Endothelial cell of umbilical vein (primary cell): ENCODE measurements around the gene EMB. TPM values are rescaled to one million over a fixed set of nuclear protein-coding genes. Genes with fewer than 3 reads are reported as not detected.
"Not testable (repeated sequence)": the region's sequence is repeated elsewhere in the genome, so short reads cannot be mapped to it uniquely, and the experiment has no call there.

ENCODE experiments used
- BruUV-seq: library from RNA; stranded (reverse); fragments of 400-500 nt; replicated peaks from 2 replicates; lab custom pipeline; 2021; lab: Mats Ljungman, UMichigan
- CTCF ChIA-PET: fragments of 300-600, 350-600 bp; sonication (Branson Sonifier 250); formaldehyde crosslinking; loops from one replicate; lab custom pipeline; 2021; ENCODE audit warnings: antibody characterized with exemption, inconsistent platforms; lab: Charles Lee
- POLR2A ChIA-PET: fragments of 300-600, 350-600 bp; sonication (Branson Sonifier 250); formaldehyde crosslinking; loops from one replicate; lab custom pipeline; 2021; ENCODE audit warnings: antibody characterized with exemption, inconsistent platforms; lab: Charles Lee
- DNase-seq: peaks from one replicate; pipeline ENCODE4 v3.0.0-alpha.2; 2011; ENCODE audit warnings: low read depth, low spot score
- FAIRE-seq: peaks from 2 replicates; lab custom pipeline; 2011; peaks lifted over from hg19 to GRCh38; lab: Jason Lieb, UNC
- H2AFZ ChIP-seq: 2 replicates; pipeline ENCODE4 v1.6.0; 2012; ENCODE audit warnings: low read depth, low read length, control low read depth, inconsistent platforms
- H3K27ac ChIP-seq: 2 replicates; pipeline ENCODE4 v1.5.1; 2011; ENCODE audit warnings: low read depth, mild to moderate bottlenecking, control low read depth, low read length, moderate library complexity; ENCODE audit not compliant: insufficient read depth
- H3K27me3 ChIP-seq, 2 experiments: 2 replicates each; pipeline versions ENCODE4 v1.6.0 to v1.6.1; 2011; ENCODE audit warnings: low read length in 2 of 2, mixed read lengths in 1 of 2; ENCODE audit not compliant: control insufficient read depth in 2 of 2, insufficient read depth in 2 of 2
- H3K36me3 ChIP-seq, 2 experiments: 2 replicates in 1 of 2; 3 replicates in 1 of 2; pipeline ENCODE4 v1.5.1; 2011; ENCODE audit warnings: low read length in 2 of 2, mild to moderate bottlenecking in 1 of 2, moderate library complexity in 1 of 2; ENCODE audit not compliant: control insufficient read depth in 2 of 2, insufficient read depth in 2 of 2; ENCODE audit errors: extremely low read depth in 1 of 2
- H3K4me1 ChIP-seq: 3 replicates; pipeline ENCODE4 v1.5.1; 2011; ENCODE audit warnings: mild to moderate bottlenecking, low read length; ENCODE audit not compliant: control insufficient read depth, insufficient read depth; ENCODE audit errors: extremely low read depth
- H3K4me2 ChIP-seq: 2 replicates; pipeline ENCODE4 v1.6.1; 2011; ENCODE audit warnings: low read length, control low read depth, mixed read lengths; ENCODE audit not compliant: insufficient read depth
- H3K4me3 ChIP-seq, 3 experiments: fragments of 200-600 bp in 1 of 3; sonication (generic), shearing (Covaris generic) in 1 of 3; replicated peaks in 1 of 3; 2 replicates each; pipeline ENCODE4 v1.5.1; 2011 to 2016; ENCODE audit warnings: control low read depth in 3 of 3, low read length in 3 of 3, mild to moderate bottlenecking in 2 of 3, inconsistent platforms in 1 of 3, low read depth in 1 of 3, moderate library complexity in 1 of 3; ENCODE audit not compliant: insufficient read depth in 1 of 3
- H3K79me2 ChIP-seq: 2 replicates; pipeline ENCODE4 v1.6.0; 2012; ENCODE audit warnings: low read length, inconsistent platforms; ENCODE audit not compliant: control insufficient read depth, insufficient read depth
- H3K9ac ChIP-seq: replicated peaks from 2 replicates; pipeline ENCODE3; 2011; ENCODE audit warnings: low read length, control low read depth; ENCODE audit not compliant: insufficient read depth; ENCODE audit errors: extremely low read depth
- H3K9me1 ChIP-seq: replicated peaks from 3 replicates; pipeline ENCODE4 v1.6.0; 2011; ENCODE audit warnings: mild to moderate bottlenecking, low read length; ENCODE audit not compliant: control insufficient read depth, insufficient read depth; ENCODE audit errors: extremely low read depth
- H3K9me3 ChIP-seq: replicated peaks from 2 replicates; pipeline ENCODE4 v1.5.1; 2012; ENCODE audit warnings: low read length, inconsistent platforms; ENCODE audit not compliant: control insufficient read depth, insufficient read depth
- H4K20me1 ChIP-seq: replicated peaks from 2 replicates; pipeline ENCODE3; 2011; ENCODE audit warnings: mild to moderate bottlenecking, low read length; ENCODE audit not compliant: control insufficient read depth, insufficient read depth; ENCODE audit errors: extremely low read depth
- JUN ChIP-seq: IDR thresholded peaks from 2 replicates; pipeline ENCODE4 v1.6.1; 2011; ENCODE audit warnings: borderline replicate concordance, low read depth; ENCODE audit not compliant: insufficient read length, insufficient read depth
- POLR2AphosphoS5 ChIP-seq: IDR thresholded peaks from 2 replicates; pipeline ENCODE4 v1.6.1; 2012; ENCODE audit warnings: low read depth, mild to moderate bottlenecking, control low read depth, low read length, moderate library complexity; ENCODE audit not compliant: insufficient read depth
- dilution Hi-C: fragments of 300-500 bp; cut with MboI; formaldehyde crosslinking; loops from one replicate; pipeline ENCODE4 v1.15.0; 2019; ENCODE audit warnings: low sequenced_read_pairs; ENCODE audit not compliant: extremely low pct_ligation_motif_present
- intact Hi-C: fragments of 100-400 bp; cut with micrococcal nuclease; formaldehyde crosslinking; loops from one replicate; pipeline ENCODE4 v1.10.0; 2022
- polyA plus RNA-seq, 4 experiments: library from polyadenylated mRNA; depleted of rRNA in 3 of 4; stranded (reverse) in 3 of 4; unstranded in 1 of 4; fragments of >200 nt; gene quantifications; 2 replicates each; pipeline versions ENCODE4 v1.2.1 to v1.2.3, GENCODE V29; 2011 to 2012; ENCODE audit warnings: missing spikeins in 1 of 4
- total RNA-seq: library from RNA; stranded (reverse); gene quantifications from 2 replicates; pipeline ENCODE4 v1.2.3, GENCODE V29; 2021

The EMB gene
- total and polyA plus RNA-seq, 2 donors (not counting 3 experiments of a cell fraction or from before 2014, with no cell fraction given), result not detected

GRCh38 chr5:50463726-50464125 is 22.6 kb upstream of the EMB start:
- no peaks in the 10 kb centered on the region for H4K20me1 ChIP-seq
- no peaks in the 10 kb centered on the region for H3K9me1 ChIP-seq
- TF ChIP-seq JUN, result no peak
- H3K4me3 ChIP-seq, result no peak overlapping the region
- no peaks in the 10 kb centered on the region for H3K79me2 ChIP-seq
- H3K9ac ChIP-seq, result no peak overlapping the region
- POLR2A ChIA-PET, result no interaction called here
- BruUV-seq, result no TSS peak
- no peaks in the 10 kb centered on the region for H3K9me3 ChIP-seq
- intact Hi-C loops, result no loop called here
- CTCF ChIA-PET, result no interaction called here
- no peaks in the 10 kb centered on the region for H3K36me3 ChIP-seq
- no peaks in the 10 kb centered on the region for H3K27me3 ChIP-seq
- FAIRE-seq, result no peak
- no peak overlapping the region for H3K27ac ChIP-seq
- no peak overlapping the region for H2AFZ ChIP-seq
- dilution Hi-C loops, result no loop called here
- DNase-seq, result no peak
- H3K4me2 ChIP-seq, result no peak overlapping the region
- no peaks in the 10 kb centered on the region for H3K4me1 ChIP-seq

GRCh38 chr5:50463047-50463446 is 22.0 kb upstream of the EMB start:
- Histone ChIP-seq H3K4me1 (no peaks in the 10 kb centered on the region), H3K4me3 (no peak overlapping the region), H2AFZ (no peak overlapping the region), H3K9me3 (no peaks in the 10 kb centered on the region), H3K27ac (no peak overlapping the region), H3K27me3 (no peaks in the 10 kb centered on the region), H4K20me1 (no peaks in the 10 kb centered on the region), H3K36me3 (no peaks in the 10 kb centered on the region), H3K79me2 (no peaks in the 10 kb centered on the region), H3K9me1 (no peaks in the 10 kb centered on the region), H3K9ac (no peak overlapping the region), H3K4me2 (no peak overlapping the region)
- ChIA-PET POLR2A (no interaction called here), CTCF (no interaction called here)
- no TSS peak for BruUV-seq
- FAIRE-seq (no peak), DNase-seq (no peak)
- intact Hi-C loops (no loop called here), dilution Hi-C loops (no loop called here)
- TF ChIP-seq POLR2AphosphoS5, result no peak

GRCh38 chr5:50462579-50462978 is 21.5 kb upstream of the EMB start:
- CTCF ChIA-PET, FAIRE-seq, H3K9ac ChIP-seq, H3K27me3 ChIP-seq, H3K4me1 ChIP-seq, H3K4me3 ChIP-seq, H3K9me1 ChIP-seq, H3K9me3 ChIP-seq, H3K36me3 ChIP-seq, H3K4me2 ChIP-seq, H3K27ac ChIP-seq, H2AFZ ChIP-seq, H4K20me1 ChIP-seq, POLR2A ChIA-PET, DNase-seq, H3K79me2 ChIP-seq, BruUV-seq, intact Hi-C loops, dilution Hi-C loops: not testable (repeated sequence)

- CTCF ChIA-PET, H3K4me2 ChIP-seq, BruUV-seq, dilution Hi-C loops, H3K27me3 ChIP-seq, POLR2A ChIA-PET, H3K9me3 ChIP-seq, DNase-seq, intact Hi-C loops, H3K4me1 ChIP-seq, H3K9me1 ChIP-seq, H3K27ac ChIP-seq, H3K9ac ChIP-seq, H4K20me1 ChIP-seq, FAIRE-seq, H3K36me3 ChIP-seq, H3K79me2 ChIP-seq, H3K4me3 ChIP-seq, H2AFZ ChIP-seq: not testable (repeated sequence)
These were observed 17.3 kb upstream of the EMB start for GRCh38 chr5:50458372-50458771.
